GM10847 (cell line): ENCODE results near the gene ANKLE1.

ENCODE experiments used
- POLR2A ChIP-seq: IDR thresholded peaks from 2 replicates; pipeline ENCODE4 v1.6.1; 2011; ENCODE audit not compliant: insufficient read length; ENCODE audit errors: extremely low read depth

Gene ANKLE1

DNA sequence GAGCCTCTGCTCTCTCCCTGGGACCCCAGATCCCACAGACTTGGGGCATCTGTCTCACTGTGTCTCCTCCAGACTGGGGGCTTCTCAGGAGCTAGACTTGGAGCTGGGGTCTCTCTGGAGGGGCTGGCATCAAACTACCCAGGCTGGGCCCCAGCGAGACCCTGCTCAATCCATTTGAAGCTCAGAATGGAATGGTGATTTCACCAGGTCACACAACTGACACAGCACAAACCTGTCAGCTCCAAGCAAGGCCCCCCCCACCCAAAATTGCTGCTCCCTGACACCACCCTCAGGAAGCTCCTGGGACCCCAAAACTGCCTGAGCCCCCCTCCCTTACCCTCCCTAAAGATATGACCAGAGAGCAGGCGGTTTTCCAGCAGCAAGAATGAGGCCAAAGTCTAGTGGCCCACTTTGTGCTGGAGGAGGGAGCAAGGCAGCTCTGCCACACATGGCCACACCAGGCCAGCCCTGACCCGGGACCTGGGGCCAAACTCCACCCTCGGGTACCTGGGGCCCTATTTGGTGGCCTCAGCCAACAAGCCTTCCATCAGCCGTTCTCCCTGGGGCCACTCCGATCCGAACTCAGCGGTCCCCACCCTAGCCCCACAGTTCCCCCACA lies 38.4 kb upstream of the ANKLE1 start:
- TF ChIP-seq POLR2A: no peak

DNA sequence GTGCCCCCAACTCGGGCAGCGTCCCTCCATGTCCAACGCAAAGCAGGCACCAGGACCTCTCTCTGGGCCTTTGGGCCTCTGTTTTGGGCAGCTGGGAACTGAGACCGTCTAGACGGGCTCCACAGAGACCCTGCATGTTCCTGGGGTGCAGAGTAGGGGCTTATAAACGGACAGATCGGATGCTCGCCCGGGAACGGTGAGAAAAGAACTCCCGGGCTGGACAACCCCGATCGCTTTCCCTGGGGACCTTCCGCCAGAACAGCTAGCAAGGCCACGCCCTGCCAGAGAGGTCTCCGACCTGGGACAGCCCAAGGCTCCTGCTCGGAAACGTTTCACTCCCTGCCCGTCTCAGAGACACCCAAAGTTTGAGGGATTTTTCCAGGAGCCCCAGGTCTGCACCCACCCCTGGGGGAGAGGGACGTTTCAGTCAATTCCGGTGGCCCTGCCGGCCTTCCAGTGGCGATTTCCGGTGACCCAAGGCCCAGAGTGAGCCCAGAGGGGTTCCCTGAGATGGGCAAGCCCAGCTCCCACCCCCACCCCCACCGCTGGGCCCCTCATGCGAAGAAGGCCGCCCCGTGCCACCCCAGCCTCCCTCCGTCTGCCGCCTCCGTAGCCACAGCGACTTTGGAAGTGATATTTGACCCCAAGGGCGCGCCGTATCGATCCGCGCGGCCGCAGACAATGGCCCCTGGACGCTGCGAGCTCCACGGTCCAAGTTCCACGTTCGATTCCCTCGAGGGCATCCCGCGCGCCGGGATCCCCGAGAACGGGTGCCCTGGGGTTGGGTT lies 37.7 kb upstream of the ANKLE1 start:
- no peak for TF ChIP-seq POLR2A

DNA sequence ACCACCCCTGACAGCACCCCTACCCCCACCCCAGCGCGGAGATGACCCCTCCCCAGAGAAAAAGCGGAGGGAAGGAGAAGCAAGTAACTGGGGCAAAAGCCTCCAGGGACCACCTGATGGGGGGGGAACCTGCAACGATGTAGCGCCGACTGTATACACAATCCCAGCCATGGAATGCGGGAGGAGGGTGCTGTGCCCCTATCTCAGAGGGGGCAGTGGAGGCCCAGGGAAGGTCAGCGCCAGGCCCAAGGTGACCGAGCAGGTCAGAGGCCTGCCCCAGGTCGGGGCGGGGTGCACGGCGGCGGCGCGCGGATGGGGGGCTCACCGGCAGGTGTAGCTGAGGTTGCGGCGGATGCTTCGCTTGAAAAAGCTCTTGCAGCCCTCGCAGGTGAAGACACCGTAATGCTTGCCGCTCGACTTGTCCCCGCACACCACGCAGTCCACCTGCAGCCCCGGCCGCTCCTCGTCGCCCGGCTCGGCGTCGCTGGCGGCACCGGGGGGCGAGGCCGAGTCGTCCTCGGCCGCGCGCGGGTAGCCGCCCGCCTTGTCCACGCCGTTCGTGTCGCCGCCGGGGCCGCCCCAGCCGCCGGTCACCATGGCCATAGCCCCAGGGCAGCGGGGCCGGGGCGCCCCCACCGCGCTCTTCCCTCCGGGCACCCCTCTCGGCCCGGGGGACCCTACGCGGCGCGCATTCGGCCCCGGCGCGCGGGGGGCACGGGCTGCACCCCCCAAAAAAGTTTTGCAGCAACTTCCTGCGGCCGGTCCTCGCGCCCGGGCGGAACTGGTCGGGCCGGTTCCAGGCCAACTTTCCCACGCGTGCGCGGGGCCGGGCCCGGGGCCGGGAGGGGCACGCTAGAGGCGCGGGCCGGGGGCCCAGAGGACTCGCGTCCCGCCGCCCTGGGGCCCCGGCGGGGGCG lies 36.8 kb upstream of the ANKLE1 start:
- no peak for TF ChIP-seq POLR2A

DNA sequence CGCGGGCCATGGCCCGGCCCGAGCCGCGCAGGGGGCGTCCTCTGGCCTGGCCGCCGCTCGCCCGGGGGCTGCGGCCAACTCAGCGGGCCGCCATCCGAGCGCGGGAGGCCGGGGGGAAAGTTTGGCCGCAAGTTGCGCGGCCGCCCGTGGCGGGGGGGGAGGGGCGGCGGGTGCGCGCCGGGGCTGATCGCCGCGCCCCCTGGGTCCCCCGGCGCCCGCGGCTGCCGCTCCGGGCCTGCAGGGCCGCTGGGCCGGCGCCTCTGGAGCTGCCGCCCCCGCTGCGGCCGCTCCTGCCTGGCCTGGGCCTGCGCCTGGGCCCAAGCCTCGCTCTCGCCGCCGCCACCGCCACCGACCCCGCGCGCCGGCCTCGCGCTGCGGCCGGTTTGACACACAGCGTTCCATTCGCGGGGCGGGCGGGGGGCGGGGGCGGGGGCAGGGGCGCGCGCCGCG lies 36.1 kb upstream of the ANKLE1 start, which contains the start of gene NR2F6:
Gene NR2F6 (minus strand): TSS at position 385 of the 450 bp plus-strand sequence. CDS start 699 bp downstream, outside the sequence.
- no peak for TF ChIP-seq POLR2A

DNA sequence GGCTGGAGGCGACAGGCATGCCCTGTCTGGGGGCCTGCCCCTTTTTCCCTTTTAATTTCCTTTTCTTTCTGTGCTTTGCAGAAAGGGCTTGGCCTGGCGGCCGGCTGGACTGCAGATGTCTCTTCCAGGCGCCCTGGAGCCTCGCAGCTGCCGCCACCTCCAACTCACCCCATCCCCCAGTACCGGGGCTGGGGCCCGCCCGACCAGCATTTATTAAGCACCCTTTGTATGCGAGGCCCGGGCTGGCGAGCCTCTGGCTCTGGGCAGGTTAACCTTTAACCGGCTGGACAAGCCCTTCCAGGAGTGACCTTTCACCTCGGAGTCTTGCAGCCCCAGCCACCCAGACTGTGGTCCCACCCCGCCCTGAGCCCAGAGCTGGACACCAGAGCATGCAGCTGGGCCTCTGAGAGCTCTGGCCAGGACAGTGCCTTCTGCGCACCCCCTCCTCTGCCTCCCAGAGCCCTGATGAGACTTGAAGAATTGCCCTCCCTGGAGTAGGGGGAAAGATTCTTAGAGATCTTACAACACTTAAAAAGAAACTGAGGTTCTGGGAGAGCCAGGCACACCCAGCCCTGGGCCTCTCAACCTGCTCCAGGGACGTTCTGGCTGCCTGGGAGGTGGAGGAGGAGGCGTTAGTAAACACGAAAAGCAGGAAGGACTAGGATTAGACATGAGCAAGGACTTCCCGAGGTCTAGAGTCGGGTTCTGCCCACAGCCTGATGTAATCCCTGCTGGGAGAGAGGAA lies 34.8 kb upstream of the ANKLE1 start:
- TF ChIP-seq POLR2A: no peak

DNA sequence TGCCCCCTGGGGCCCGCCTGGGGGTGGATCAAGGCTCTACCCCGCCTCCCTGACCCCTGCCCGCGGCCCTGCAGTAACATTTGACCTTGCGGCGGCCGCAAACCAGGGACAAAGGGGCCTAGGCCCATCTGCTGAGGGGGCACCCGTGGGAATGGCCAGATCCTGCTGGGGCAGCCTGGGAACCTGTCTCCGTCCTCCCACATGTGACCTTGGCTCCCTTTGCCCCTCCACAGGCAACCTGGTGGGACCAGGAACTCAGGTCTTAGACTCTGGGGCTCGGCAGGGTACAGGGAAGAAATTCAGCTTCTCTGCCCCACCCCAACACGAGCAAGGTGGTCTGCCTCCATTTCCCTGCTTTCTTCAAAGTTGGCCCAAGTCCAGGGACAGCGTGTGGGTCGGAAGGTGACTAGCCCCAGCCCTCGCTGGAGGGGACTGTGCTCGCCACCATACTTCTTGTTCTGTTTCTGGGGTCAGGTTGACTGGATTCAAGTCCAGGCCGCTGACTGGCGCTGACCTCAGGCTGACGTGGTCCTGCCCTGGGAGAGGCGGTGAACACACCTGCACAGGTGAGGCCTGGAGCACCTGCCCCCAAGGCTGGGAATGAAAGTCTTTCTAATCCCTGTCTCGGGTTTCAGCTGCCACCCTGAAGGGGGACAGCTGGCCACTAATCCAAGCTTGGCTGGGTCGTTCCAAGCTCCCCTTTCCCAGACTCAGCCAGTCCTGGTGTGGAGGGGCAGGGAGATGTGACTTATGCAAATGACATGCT lies 33.5 kb upstream of the ANKLE1 start:
- TF ChIP-seq POLR2A: no peak

DNA sequence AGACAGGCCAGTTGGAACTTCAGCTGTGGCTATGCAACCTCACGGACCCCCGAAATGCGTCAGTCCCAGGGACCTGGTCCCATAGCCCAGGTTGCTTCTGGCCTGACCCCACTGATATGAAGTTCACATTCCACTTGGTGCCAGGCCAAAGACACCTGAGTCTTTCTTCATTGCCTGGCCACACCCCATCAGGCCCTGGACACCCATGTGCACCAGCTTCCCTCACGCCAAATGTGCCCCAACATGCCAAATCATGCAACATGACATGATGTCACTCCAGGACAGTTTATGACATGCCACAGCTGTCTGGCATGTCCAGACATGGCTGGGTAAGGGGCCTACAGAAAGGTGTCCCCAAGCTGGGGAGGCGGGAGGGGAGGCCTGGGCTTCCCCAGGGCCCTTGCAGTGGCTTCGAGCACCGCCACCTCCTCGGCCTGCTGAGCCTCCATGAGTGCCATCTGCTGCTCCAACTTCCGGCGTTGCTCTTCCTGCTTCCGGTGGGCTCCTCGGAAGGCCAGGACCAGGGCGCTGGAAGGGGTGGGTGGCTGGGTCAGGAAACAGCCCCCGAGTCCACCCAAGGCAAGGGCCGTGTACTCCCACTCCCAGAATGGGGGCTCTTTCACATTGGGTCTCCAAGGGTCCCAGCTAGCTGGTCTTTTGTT lies 31.7 kb upstream of the ANKLE1 start:
- TF ChIP-seq POLR2A: no peak

- no peak for TF ChIP-seq POLR2A
Measured at GRCh38 chr19:17254636-17255035, 27.1 kb upstream of the ANKLE1 start.

DNA sequence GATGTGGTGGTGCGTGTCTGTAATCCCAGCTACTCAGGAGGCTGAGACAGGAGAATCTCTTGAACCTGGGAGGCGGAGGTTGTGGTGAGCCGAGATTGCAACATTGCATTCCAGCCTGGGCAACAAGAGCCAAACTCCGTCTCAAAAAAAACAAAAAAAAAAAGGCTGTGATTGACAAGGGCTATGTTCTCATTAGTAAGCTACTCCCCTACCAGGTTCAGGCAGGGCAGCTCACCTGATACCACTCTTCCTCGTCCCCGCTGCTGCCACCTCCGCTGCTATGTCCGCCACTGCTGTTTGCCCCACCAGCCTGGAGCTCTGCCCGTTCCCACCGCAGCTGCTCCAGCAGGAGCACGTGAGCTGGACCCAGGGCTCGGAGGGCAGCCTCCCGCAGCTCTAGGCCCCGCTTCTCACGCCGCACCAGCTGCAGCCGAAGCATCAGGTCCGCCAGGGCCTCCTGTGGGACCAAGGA lies 26.5 kb upstream of the ANKLE1 start:
- no peak for TF ChIP-seq POLR2A

- TF ChIP-seq POLR2A: no peak
Measured at GRCh38 chr19:17256130-17256529, 25.6 kb upstream of the ANKLE1 start.

- no peak for TF ChIP-seq POLR2A
Measured at GRCh38 chr19:17259118-17259780, 22.5 kb upstream of the ANKLE1 start.

DNA sequence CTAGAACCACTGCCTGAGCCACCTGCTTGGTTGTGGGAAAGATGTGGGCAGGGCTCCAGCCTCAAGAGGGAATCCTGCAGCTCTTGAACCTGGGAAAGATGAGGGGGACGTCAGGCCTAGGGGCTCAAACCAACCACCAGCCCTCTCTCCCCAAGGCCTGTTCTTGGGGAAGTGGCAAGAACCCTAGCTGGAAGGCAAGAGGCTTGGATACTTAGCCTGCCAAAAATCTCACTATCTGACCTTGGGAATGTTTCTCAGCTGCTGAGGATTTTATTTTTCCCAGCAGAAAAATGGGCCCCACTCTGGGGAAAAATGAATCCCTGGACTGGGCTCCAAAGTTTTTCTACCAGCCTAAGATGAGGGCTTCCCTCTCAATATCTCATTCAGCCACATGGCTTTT lies 21.8 kb upstream of the ANKLE1 start:
- TF ChIP-seq POLR2A: no peak

- no peak for TF ChIP-seq POLR2A
Measured at GRCh38 chr19:17260842-17261325, 20.8 kb upstream of the ANKLE1 start.
